Measurements from ENCODE around the gene RNF114.

RNF114 gene

GRCh38 chr20:49964964-49965780, 29.0 kb downstream of the RNF114 start:
- DNase-seq: peak; percentile 59
- peaks cover 30% of the 10 kb centered on the region for H3K36me3 Mint-ChIP-seq (ENCODE audit: low read depth)
- peaks cover 6% of the 10 kb centered on the region for H3K4me1 Mint-ChIP-seq
- TF ChIP-seq CTCF (IDR thresholded peaks at IDR 0.05): peak; percentile 68
- peaks cover 12% of the 10 kb centered on the region for H3K9me3 Mint-ChIP-seq
- no peak overlapping the region for H3K4me3 Mint-ChIP-seq
- no peak overlapping the region for H3K27ac Mint-ChIP-seq
- H3K27me3 Mint-ChIP-seq (ENCODE audit: low read depth, poor library complexity): peaks cover 3% of the 10 kb centered on the region

GRCh38 chr20:49965781-49966305, 29.6 kb downstream of the RNF114 start:
- H3K4me3 Mint-ChIP-seq: no peak overlapping the region
- no peaks in the 10 kb centered on the region for H3K27me3 Mint-ChIP-seq (ENCODE audit: low read depth, poor library complexity)
- H3K9me3 Mint-ChIP-seq: peaks cover 11% of the 10 kb centered on the region
- peaks cover 25% of the 10 kb centered on the region for H3K36me3 Mint-ChIP-seq (ENCODE audit: low read depth)
- no peak for DNase-seq
- peaks cover 6% of the 10 kb centered on the region for H3K4me1 Mint-ChIP-seq
- TF ChIP-seq CTCF (IDR thresholded peaks at IDR 0.05): no peak
- no peak overlapping the region for H3K27ac Mint-ChIP-seq

- H3K36me3 Mint-ChIP-seq (ENCODE audit: low read depth): peaks cover 17% of the 10 kb centered on the region
- peaks cover 4% of the 10 kb centered on the region for H3K9me3 Mint-ChIP-seq
- no peak for TF ChIP-seq CTCF (IDR thresholded peaks at IDR 0.05)
- no peak for DNase-seq
- H3K4me3 Mint-ChIP-seq: no peak overlapping the region
- peaks cover 6% of the 10 kb centered on the region for H3K4me1 Mint-ChIP-seq
- no peaks in the 10 kb centered on the region for H3K27me3 Mint-ChIP-seq (ENCODE audit: low read depth, poor library complexity)
- no peak overlapping the region for H3K27ac Mint-ChIP-seq
Observed at GRCh38 chr20:49966861-49967260, 30.7 kb downstream of the RNF114 start.

GRCh38 chr20:49969234-49969633, 33.0 kb downstream of the RNF114 start:
- Mint-ChIP-seq H3K9me3 (no peaks in the 10 kb centered on the region), H3K4me1 (peaks cover 6% of the 10 kb centered on the region), H3K4me3 (no peak overlapping the region), H3K27me3 (ENCODE audit: low read depth, poor library complexity) (no peaks in the 10 kb centered on the region), H3K27ac (no peak overlapping the region), H3K36me3 (ENCODE audit: low read depth) (peaks cover 2% of the 10 kb centered on the region)
- no peak for TF ChIP-seq CTCF (IDR thresholded peaks at IDR 0.05)
- no peak for DNase-seq

- Mint-ChIP-seq H3K4me3 (no peak overlapping the region), H3K27me3 (ENCODE audit: low read depth, poor library complexity) (no peaks in the 10 kb centered on the region), H3K9me3 (no peaks in the 10 kb centered on the region), H3K36me3 (ENCODE audit: low read depth) (no peaks in the 10 kb centered on the region), H3K27ac (no peak overlapping the region), H3K4me1 (peaks cover 2% of the 10 kb centered on the region)
- DNase-seq: no peak
- no peak for TF ChIP-seq CTCF (IDR thresholded peaks at IDR 0.05)
Observed at GRCh38 chr20:49969946-49970345, 33.7 kb downstream of the RNF114 start.

GRCh38 chr20:49970498-49970897, 34.3 kb downstream of the RNF114 start:
- Mint-ChIP-seq H3K4me1 (no peaks in the 10 kb centered on the region), H3K27ac (no peak overlapping the region), H3K27me3 (ENCODE audit: low read depth, poor library complexity) (no peaks in the 10 kb centered on the region), H3K4me3 (no peak overlapping the region), H3K9me3 (no peaks in the 10 kb centered on the region), H3K36me3 (ENCODE audit: low read depth) (no peaks in the 10 kb centered on the region)
- no peak for TF ChIP-seq CTCF (IDR thresholded peaks at IDR 0.05)
- no peak for DNase-seq
